H1 (cell line): ENCODE results near the gene SHC1. TPM values are rescaled to one million over a fixed set of nuclear protein-coding genes. Genes with fewer than 3 reads are reported as not detected.

Experiments used
- JUND ChIP-seq: IDR thresholded peaks from 2 replicates; pipeline ENCODE4 v1.6.1; 2011; ENCODE audit warnings: mild to moderate bottlenecking, improper control_type of control experiment, low read length
- polyA plus RNA-seq, 7 experiments: library from polyadenylated mRNA; depleted of rRNA in 3 of 7; stranded (reverse) in 5 of 7; unstranded in 2 of 7; fragments of >200 nt in 5 of 7; fragments of 200-250 nt in 2 of 7; gene quantifications; 1 replicate in 5 of 7; 2 replicates in 1 of 7; 4 replicates in 1 of 7; pipeline versions ENCODE4 v1.2.1 to v1.2.3, GENCODE V29; 2011 to 2013; ENCODE audit warnings: missing spikeins in 2 of 7, mixed read lengths in 2 of 7
- total RNA-seq: library from RNA; stranded (reverse); fragmentation: NEBNext Ultra II Directional; extraction: Animal tissue kit (Norgen Biotek cat#: 25700); gene quantifications from 2 replicates; pipeline ENCODE4 v1.2.1, GENCODE V29; 2021

Gene SHC1
- total and polyA plus RNA-seq, 2 of the 8 experiments (the other 6 are each of a cell fraction or from before 2014, with no cell fraction given) = 177 to 212 TPM

DNA sequence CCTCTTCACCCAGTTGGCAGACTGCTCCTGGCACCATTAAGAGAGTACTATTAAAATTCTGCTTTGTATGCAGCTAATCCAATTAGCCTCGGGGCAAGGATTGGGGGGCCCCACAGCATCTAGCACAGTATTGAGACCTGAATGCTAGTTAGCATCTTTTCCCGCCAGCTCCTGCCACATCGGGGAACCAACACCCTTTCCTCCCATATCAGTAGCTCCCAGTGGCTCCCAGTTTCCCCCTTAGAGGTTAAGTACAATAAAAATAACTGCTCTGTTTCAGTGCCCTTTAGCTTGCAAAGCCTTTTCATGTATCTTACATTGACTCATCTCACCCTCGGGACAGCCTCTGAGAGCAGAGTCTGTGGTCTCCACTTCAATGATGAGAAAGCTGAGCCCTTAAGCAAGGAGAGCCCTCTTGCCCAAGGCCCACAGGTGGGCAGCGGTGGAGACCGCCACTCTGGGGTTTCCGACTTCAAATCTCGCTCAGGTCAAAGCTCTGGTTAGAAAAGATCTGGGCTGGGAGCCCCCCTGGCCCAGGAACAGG, 29.8 kb downstream of the SHC1 start (continued):
- no peak for TF ChIP-seq JUND
